Ovary (tissue), 3 donors: Measurements from ENCODE around the gene LIN9.

ENCODE experiments used
- POLR2A ChIP-seq: fragments of 450-650 bp; IDR thresholded peaks from one replicate; pipeline ENCODE4 v1.6.1; 2017; ENCODE audit warnings: antibody characterized with exemption, mild to moderate bottlenecking, moderate library complexity
- TF ChIP-seq, protein P1 (sequence below), 3 donors: fragments of 450-650 bp in 2 of 3; fragments of 200-600 bp in 1 of 3; IDR thresholded peaks; one replicate each; pipeline versions ENCODE4 v1.5.1 to v1.8.0; 2016 to 2022; ENCODE audit warnings: antibody characterized with exemption in 3 of 3, mild to moderate bottlenecking in 1 of 3
- donor health status: DM: no; HTN: no; CAD: no.

DNA sequence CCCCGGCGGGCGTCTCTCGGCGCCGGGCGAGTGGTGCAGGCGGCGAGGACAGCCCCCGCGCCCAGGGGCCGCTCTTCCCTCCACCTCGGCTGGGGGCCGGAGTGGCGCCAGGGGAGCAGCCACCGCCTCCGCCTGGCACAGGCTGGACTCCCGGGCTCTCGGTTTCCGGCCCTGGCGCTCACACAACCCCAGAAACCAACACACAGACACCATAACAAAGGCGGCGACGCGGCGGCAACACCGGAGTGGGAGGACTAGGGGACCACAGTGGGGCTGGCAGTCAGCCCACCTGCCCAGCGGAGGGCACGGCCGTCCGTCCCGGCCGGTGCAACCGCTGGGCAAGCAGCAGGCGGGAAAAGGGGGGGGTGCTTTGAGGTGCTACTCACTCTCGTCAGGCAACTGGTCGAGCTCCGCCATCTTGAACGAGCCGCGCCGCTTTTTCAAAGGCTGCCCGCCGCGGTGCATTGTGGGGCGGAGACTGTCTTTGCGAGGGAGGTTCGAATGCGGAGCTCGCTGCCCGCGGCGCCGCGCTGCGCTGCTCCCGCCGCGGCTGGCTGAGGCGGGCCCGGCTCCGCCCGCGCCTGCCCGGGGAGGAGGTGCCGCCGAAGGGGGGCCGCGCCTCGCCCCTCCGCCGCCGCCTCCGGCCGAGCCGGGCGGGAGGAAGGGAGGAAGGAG is at the start of gene LIN9:
- TF ChIP-seq, protein P1, sequence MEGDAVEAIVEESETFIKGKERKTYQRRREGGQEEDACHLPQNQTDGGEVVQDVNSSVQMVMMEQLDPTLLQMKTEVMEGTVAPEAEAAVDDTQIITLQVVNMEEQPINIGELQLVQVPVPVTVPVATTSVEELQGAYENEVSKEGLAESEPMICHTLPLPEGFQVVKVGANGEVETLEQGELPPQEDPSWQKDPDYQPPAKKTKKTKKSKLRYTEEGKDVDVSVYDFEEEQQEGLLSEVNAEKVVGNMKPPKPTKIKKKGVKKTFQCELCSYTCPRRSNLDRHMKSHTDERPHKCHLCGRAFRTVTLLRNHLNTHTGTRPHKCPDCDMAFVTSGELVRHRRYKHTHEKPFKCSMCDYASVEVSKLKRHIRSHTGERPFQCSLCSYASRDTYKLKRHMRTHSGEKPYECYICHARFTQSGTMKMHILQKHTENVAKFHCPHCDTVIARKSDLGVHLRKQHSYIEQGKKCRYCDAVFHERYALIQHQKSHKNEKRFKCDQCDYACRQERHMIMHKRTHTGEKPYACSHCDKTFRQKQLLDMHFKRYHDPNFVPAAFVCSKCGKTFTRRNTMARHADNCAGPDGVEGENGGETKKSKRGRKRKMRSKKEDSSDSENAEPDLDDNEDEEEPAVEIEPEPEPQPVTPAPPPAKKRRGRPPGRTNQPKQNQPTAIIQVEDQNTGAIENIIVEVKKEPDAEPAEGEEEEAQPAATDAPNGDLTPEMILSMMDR (IDR thresholded peaks at IDR 0.05), result no peak
- TF ChIP-seq POLR2A, result no peak
